Skeletal muscle tissue (tissue), 4 donors: Measurements from ENCODE around the gene SERPINF2. TPM values are rescaled to one million over a fixed set of nuclear protein-coding genes. Genes with fewer than 3 reads are reported as not detected.
A peak's percentile ranks its signal among the peaks of the same experiment; 100 is the strongest.
"Not testable (repeated sequence)": the region's sequence is repeated elsewhere in the genome, so short reads cannot be mapped to it uniquely, and the experiment has no call there.

Source experiments
- H3K27ac ChIP-seq: one replicate; pipeline ENCODE4 v1.7.0; 2013; ENCODE audit warnings: mild to moderate bottlenecking, low read depth, low read length, inconsistent platforms
- H3K27me3 ChIP-seq, 3 donors: one replicate each; pipeline ENCODE4 v1.7.0; 2013; ENCODE audit warnings: low read length in 3 of 3; ENCODE audit not compliant: control insufficient read depth in 3 of 3, insufficient read depth in 3 of 3
- H3K36me3 ChIP-seq, 3 donors: one replicate each; pipeline ENCODE4 v1.7.0; 2013; ENCODE audit warnings: low read length in 3 of 3; ENCODE audit not compliant: control insufficient read depth in 3 of 3, insufficient read depth in 3 of 3
- H3K4me1 ChIP-seq, 3 donors: one replicate each; pipeline ENCODE4 v1.7.0; 2013; ENCODE audit warnings: low read length in 3 of 3, mild to moderate bottlenecking in 3 of 3; ENCODE audit not compliant: control insufficient read depth in 3 of 3, insufficient read depth in 3 of 3
- H3K4me3 ChIP-seq, 3 donors: one replicate each; pipeline ENCODE4 v1.7.0; 2013; ENCODE audit warnings: low read length in 3 of 3
- H3K9ac ChIP-seq, 3 donors: one replicate each; pipeline ENCODE4 v1.7.0; 2013; ENCODE audit warnings: low read length in 3 of 3, mild to moderate bottlenecking in 3 of 3, moderate library complexity in 2 of 3, low read depth in 1 of 3
- H3K9me3 ChIP-seq, 3 donors: one replicate each; pipeline ENCODE4 v1.7.0; 2013; ENCODE audit warnings: low read length in 3 of 3; ENCODE audit not compliant: control insufficient read depth in 3 of 3
- total RNA-seq: library from RNA; depleted of rRNA; stranded (reverse); fragments of >200 nt; gene quantifications from one replicate; pipeline ENCODE4 v1.2.3, GENCODE V29; 2014
- donor health status: Osteomylitis.

Gene SERPINF2
- total RNA-seq, 1 donor from 2014 or later = not detected

- H3K9ac ChIP-seq = no peak overlapping the region
- peaks cover 23 to 44% (median 28%) of the 10 kb centered on the region in 3 donors for H3K4me1 ChIP-seq
- H3K36me3 ChIP-seq = peaks cover 28 to 50% (median 35%) of the 10 kb centered on the region in 3 donors
- no peaks in the 10 kb centered on the region for H3K27me3 ChIP-seq
- no peak overlapping the region for H3K27ac ChIP-seq
- no peaks in the 10 kb centered on the region for H3K9me3 ChIP-seq
- no peak overlapping the region for H3K4me3 ChIP-seq
Observed at GRCh38 chr17:1732833-1733321, 9.8 kb upstream of the SERPINF2 start.

GRCh38 chr17:1733759-1734158 lies 8.9 kb upstream of the SERPINF2 start:
- peaks cover 30 to 47% (median 39%) of the 10 kb centered on the region in 3 donors for H3K36me3 ChIP-seq
- H3K4me1 ChIP-seq = peaks cover 23 to 39% (median 26%) of the 10 kb centered on the region in 3 donors
- H3K27ac ChIP-seq = no peak overlapping the region
- H3K4me3 ChIP-seq = no peak overlapping the region
- no peaks in the 10 kb centered on the region for H3K27me3 ChIP-seq
- H3K9me3 ChIP-seq = no peaks in the 10 kb centered on the region
- no peak overlapping the region for H3K9ac ChIP-seq

- Histone ChIP-seq H3K4me1 (peaks cover 16 to 29% (median 19%) of the 10 kb centered on the region in 3 donors), H3K4me3 (no peak overlapping the region), H3K36me3 (peaks cover 27 to 45% (median 39%) of the 10 kb centered on the region in 3 donors), H3K9ac (no peak overlapping the region), H3K27ac (no peak overlapping the region), H3K9me3 (no peaks in the 10 kb centered on the region), H3K27me3 (no peaks in the 10 kb centered on the region)
Observed at GRCh38 chr17:1735418-1735817, 7.3 kb upstream of the SERPINF2 start.

DNA sequence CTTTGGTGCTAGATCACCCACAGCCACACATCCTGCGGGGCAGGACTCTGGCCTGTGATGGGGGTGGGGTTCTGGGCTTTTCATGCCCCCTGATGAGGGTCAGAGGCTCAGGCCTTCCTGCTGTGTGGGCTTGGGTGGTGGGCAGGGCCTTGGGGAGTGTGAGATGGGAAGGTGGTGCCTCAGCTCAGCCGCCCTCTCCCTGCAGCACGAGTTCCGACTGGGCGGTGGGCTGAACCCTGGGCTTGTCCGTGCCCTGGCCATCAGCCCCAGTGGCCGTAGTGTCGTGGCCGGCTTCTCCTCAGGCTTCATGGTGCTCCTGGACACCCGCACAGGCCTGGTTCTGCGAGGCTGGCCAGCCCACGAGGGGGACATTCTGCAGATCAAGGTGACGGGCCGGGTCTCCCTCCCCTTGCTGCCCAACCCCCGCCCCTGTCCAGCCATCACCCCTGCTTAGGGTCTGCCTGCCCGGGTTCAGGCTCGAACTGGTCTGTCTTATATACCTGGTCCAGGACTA lies 6.8 kb upstream of the SERPINF2 start:
- H3K4me1 ChIP-seq = peaks cover 11 to 24% (median 14%) of the 10 kb centered on the region in 3 donors
- no peak overlapping the region for H3K27ac ChIP-seq
- no peak overlapping the region for H3K4me3 ChIP-seq
- H3K36me3 ChIP-seq = peaks cover 27 to 45% (median 39%) of the 10 kb centered on the region in 3 donors
- H3K27me3 ChIP-seq = no peaks in the 10 kb centered on the region
- no peak overlapping the region for H3K9ac ChIP-seq
- H3K9me3 ChIP-seq = no peaks in the 10 kb centered on the region

GRCh38 chr17:1736348-1737281 lies 6.1 kb upstream of the SERPINF2 start:
- Histone ChIP-seq H3K27me3 (no peaks in the 10 kb centered on the region), H3K36me3 (peaks cover 27 to 43% (median 39%) of the 10 kb centered on the region in 3 donors), H3K4me3 (no peak overlapping the region), H3K9ac (peak overlapping the region in 1 of 3 donors; percentile 40), H3K9me3 (no peaks in the 10 kb centered on the region), H3K27ac (no peak overlapping the region), H3K4me1 (peaks cover 7 to 20% (median 10%) of the 10 kb centered on the region in 3 donors)

DNA sequence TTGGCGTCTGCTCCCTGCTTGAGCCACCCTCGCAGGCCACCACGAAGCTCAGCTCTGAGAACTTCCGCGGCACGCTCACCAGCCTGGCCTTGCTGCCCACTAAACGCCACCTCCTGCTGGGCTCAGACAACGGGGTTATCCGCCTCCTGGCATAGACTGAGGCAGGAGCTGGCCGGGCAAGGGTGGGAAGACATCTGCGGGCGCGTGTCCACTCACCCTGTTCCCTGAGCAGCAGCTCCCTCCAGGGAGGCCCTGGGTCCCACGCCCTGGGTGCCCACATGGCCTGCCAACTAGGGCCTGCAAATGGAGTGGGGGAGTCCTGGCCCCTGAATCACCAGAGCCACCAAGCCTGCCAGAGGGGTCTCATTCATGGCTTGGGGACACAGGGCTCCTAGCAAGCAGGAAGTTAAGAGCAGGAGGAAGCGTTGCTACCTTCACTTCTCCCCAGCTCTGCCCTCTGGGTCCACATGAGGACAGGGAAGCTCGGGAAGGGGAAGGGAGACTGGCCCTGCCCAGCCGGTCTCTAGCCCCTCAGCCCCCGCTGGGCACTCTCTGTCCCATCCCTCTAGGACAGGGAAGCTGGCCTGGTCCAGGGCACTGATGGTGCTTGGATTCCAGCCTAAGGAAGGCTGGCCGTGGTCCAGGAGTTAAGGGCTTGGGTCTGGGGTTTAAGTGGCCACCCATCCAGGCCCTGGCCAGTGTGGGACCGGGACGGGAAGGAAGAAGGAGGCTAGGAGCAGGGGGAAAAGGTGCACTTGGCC lies 5.0 kb upstream of the SERPINF2 start:
- peaks cover 27 to 41% (median 35%) of the 10 kb centered on the region in 3 donors for H3K36me3 ChIP-seq
- H3K9ac ChIP-seq = peak overlapping the region in 1 of 3 donors; percentile 25
- H3K27ac ChIP-seq = no peak overlapping the region

DNA sequence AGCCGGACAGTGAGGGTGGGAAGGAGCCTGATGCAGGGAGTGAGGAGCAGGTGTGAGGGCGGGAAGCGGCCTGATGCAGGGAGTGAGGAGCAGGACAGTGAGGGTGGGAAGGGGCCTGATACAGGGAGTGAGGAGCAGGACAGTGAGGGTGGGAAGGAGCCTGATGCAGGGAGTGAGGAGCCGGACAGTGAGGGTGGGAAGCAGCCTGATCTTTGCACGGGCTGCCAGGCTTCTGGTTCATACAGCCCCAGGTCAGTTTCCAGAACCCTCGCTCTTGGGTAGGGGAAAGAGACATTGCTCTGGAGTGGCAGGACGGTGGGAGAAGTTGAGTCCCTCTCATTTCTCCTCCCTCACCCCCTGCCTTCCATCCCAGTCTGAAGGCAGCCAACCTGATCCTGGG lies 772 bp upstream of the SERPINF2 start:
- peaks cover 12 to 13% (median 13%) of the 10 kb centered on the region in 3 donors for H3K36me3 ChIP-seq
- H3K4me3 ChIP-seq, H3K9ac ChIP-seq, H3K9me3 ChIP-seq, H3K27me3 ChIP-seq, H3K4me1 ChIP-seq, H3K27ac ChIP-seq: not testable (repeated sequence)

More for the DNA sequence above, 5.0 kb upstream of the SERPINF2 start:
- H3K4me1 ChIP-seq = peaks cover 7 to 20% (median 10%) of the 10 kb centered on the region in 3 donors
- H3K27me3 ChIP-seq = no peaks in the 10 kb centered on the region
- H3K4me3 ChIP-seq = no peak overlapping the region
- H3K9me3 ChIP-seq = no peaks in the 10 kb centered on the region

DNA sequence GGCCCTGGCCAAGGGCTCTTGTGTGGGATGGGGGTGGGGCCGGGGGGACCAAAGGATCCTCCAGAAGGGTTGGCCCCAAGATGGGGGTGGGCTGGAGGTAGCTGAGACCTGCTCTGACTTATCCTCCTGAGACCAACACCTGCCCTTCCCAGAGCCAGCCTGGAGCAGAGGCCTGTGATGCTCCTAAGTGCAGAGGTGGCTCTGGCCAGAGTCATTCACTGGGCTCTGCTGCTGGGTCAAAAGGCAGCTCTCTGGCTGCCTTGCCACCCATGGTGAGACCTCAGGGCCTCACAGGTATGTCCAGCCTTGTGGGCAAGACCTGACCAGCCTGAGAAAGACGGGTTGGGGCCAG lies 393 bp downstream of the SERPINF2 start:
- H3K27me3 ChIP-seq = no peaks in the 10 kb centered on the region
- peaks cover under 1 to 3% (median 1%) of the 10 kb centered on the region in 3 donors for H3K36me3 ChIP-seq
- no peaks in the 10 kb centered on the region for H3K9me3 ChIP-seq
- no peak overlapping the region for H3K9ac ChIP-seq
- H3K27ac ChIP-seq = no peak overlapping the region
- H3K4me1 ChIP-seq = peaks cover 3 to 7% (median 3%) of the 10 kb centered on the region in 3 donors
- H3K4me3 ChIP-seq = no peak overlapping the region

DNA sequence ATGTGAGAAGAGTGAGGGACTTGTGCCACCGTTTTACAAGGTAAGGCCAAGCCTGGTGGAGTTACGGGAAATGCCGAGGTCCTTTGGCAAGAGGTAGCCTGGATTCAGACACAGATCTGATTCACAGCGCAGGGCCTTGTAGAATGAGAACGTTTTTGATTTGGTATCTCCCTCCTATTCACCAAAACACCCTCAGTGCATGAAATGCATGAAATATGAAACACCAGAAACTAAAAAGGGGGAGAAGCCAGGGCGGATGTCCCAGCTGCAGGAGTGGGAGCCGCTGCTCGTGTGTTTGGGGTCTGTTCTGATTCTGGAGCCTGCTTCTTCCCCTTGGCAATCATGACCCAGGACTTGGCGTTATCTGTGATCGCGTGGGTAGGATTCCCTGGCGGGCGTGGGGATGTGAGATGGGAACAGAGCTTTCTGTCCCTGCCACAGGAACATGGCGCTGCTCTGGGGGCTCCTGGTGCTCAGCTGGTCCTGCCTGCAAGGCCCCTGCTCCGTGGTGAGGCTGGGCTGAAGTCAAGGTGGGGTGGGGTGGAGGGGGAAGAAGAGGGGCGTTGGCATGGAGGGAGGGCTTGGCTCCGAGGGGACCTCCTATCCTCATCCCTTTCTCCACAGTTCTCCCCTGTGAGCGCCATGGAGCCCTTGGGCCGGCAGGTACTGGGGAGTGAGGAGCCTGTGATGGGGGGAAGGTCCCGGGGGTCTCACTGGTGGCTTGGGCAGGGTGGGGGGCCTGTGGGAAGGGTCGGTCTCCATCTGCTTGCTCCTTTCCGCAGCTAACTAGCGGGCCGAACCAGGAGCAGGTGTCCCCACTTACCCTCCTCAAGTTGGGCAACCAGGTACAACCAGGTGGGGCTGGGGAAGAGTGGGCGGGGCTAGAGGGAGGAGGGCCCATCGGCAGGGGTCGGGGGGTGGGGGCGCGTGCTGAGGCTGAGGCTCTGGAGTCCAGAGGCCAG lies 2.2 kb downstream of the SERPINF2 start:
- no peak overlapping the region for H3K27ac ChIP-seq

More for the DNA sequence above, 2.2 kb downstream of the SERPINF2 start:
- peaks cover 3 to 7% (median 3%) of the 10 kb centered on the region in 3 donors for H3K4me1 ChIP-seq
- H3K27me3 ChIP-seq = no peaks in the 10 kb centered on the region
- H3K36me3 ChIP-seq = no peaks in the 10 kb centered on the region
- no peaks in the 10 kb centered on the region for H3K9me3 ChIP-seq
- no peak overlapping the region for H3K4me3 ChIP-seq
- peak overlapping the region in 1 of 3 donors; percentile 51 for H3K9ac ChIP-seq
